SK-N-MC (cell line): Measurements from ENCODE around the gene EN2.
A peak's percentile ranks its signal among the peaks of the same experiment; 100 is the strongest.

Source experiments
- DNase-seq: peaks from one replicate; pipeline ENCODE4 v3.0.0-alpha.2; 2011; ENCODE audit warnings: low read depth, low spot score
- H3K27ac ChIP-seq: fragments of 200-600 bp; sonication (generic); 2 replicates; pipeline ENCODE4 v1.5.1; 2016; ENCODE audit warnings: mixed run types
- H3K36me3 ChIP-seq: fragments of 200-600 bp; sonication (generic); 2 replicates; pipeline ENCODE4 v1.6.1; 2017; ENCODE audit warnings: antibody characterized with exemption, low read length, mixed read lengths; ENCODE audit not compliant: insufficient read depth
- H3K4me3 ChIP-seq: fragments of 200-600 bp; sonication (generic); 2 replicates; pipeline ENCODE4 v1.5.1; 2016
- H3K9ac ChIP-seq: fragments of 200-600 bp; sonication (generic); 2 replicates; pipeline ENCODE4 v1.8.0; 2017; ENCODE audit warnings: mixed run types, mixed read lengths; ENCODE audit not compliant: insufficient read length
- H3K9me3 ChIP-seq: fragments of 200-600 bp; sonication (generic); 2 replicates; pipeline ENCODE4 v1.6.1; 2017; ENCODE audit warnings: low read depth, mild to moderate bottlenecking, antibody characterized with exemption, low read length, moderate library complexity, mixed read lengths
- EZH2 ChIP-seq: fragments of 200-600 bp; sonication (generic); IDR thresholded peaks from one replicate; pipeline ENCODE4 v1.6.1; 2017; ENCODE audit warnings: antibody characterized with exemption
- FOXP2 ChIP-seq: optimal IDR thresholded peaks from 2 replicates; pipeline ENCODE3; 2011; ENCODE audit warnings: mild to moderate bottlenecking, moderate library complexity; ENCODE audit not compliant: insufficient read depth; ENCODE audit errors: extremely low read length, control extremely low read depth
- POLR2AphosphoS5 ChIP-seq: IDR thresholded peaks from 2 replicates; pipeline ENCODE4 v1.6.1; 2012; ENCODE audit warnings: mild to moderate bottlenecking, low read depth, low read length, borderline replicate concordance

EN2 gene

DNA sequence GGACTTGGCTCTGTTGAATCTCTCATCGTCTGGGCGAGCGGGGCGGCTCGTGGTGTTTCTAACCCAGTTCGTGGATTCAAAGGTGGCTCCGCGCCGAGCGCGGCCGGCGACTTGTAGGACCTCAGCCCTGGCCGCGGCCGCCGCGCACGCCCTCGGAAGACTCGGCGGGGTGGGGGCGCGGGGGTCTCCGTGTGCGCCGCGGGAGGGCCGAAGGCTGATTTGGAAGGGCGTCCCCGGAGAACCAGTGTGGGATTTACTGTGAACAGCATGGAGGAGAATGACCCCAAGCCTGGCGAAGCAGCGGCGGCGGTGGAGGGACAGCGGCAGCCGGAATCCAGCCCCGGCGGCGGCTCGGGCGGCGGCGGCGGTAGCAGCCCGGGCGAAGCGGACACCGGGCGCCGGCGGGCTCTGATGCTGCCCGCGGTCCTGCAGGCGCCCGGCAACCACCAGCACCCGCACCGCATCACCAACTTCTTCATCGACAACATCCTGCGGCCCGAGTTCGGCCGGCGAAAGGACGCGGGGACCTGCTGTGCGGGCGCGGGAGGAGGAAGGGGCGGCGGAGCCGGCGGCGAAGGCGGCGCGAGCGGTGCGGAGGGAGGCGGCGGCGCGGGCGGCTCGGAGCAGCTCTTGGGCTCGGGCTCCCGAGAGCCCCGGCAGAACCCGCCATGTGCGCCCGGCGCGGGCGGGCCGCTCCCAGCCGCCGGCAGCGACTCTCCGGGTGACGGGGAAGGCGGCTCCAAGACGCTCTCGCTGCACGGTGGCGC is at the start of gene EN2:
Gene EN2 (plus strand): TSS at position 19 of the 767 bp plus-strand sequence. CDS start 249 bp downstream, at position 268.
- H3K4me3 ChIP-seq, result peak within 1 kb of the TSS; percentile 98
- H3K9me3 ChIP-seq, result no peaks in the 10 kb centered on the region
- TF ChIP-seq FOXP2, result no peak
- no peak for TF ChIP-seq POLR2AphosphoS5
- no peak for TF ChIP-seq EZH2
- no peak for DNase-seq
- H3K9ac ChIP-seq, result peak within 1 kb of the TSS; percentile 79
- H3K27ac ChIP-seq, result no peak within 1 kb of the TSS
- no peaks in the 10 kb centered on the region for H3K36me3 ChIP-seq

DNA sequence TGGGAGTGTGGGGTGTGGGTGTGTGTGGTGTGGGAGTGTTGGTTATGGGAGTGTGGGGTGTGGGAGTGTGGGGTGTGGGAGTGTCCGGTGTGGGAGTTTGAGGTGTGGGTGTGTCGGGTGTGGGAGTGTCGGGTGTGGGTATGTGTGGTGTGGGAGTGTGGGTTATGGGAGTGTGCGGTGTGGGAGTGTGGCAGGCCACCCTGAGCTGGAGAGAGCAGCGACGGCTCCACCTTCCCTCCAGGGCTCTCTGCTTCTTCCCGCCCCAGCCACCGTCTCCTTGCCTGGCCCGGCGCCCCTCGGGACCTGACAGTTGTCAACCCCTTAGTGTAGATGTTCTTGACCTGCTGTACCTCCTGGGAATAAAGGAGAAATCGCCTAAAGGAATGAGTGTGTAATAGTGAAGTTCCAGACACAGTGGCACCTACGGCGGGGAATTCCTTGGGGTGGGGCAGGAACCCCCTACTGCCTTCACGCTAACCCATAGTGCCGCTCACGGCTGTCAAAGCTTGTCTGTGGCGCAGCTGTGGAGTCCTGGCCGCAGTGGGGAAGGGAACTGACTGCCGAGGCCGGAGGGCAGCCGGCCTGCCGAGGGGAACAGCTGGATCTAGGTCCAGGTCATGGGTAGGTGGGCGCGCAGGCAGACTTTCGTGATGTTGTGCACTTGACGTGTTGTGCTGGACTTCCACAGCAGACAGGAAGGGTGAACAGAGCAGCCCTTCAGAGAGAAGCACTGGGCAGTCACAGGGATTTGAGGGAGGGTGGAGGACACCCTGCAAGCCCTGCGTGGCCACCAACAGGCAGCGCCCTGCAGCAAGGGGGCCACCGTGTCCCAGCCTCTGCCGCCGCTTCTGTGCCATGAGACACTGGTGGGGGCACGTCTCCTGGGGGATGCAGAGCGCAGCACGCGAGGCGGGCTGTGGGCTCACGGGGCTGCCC is 49.0 kb upstream of the EN2 start:
- no peak overlapping the region for H3K9ac ChIP-seq
- no peak for TF ChIP-seq POLR2AphosphoS5
- TF ChIP-seq FOXP2, result no peak
- no peak for TF ChIP-seq EZH2
- no peaks in the 10 kb centered on the region for H3K9me3 ChIP-seq
- H3K4me3 ChIP-seq, result peak overlapping the region; percentile 27
- H3K36me3 ChIP-seq, result no peaks in the 10 kb centered on the region
- DNase-seq, result peak; percentile 44
- H3K27ac ChIP-seq, result peak overlapping the region; percentile 61; the same call in 1 of the 2 replicates

DNA sequence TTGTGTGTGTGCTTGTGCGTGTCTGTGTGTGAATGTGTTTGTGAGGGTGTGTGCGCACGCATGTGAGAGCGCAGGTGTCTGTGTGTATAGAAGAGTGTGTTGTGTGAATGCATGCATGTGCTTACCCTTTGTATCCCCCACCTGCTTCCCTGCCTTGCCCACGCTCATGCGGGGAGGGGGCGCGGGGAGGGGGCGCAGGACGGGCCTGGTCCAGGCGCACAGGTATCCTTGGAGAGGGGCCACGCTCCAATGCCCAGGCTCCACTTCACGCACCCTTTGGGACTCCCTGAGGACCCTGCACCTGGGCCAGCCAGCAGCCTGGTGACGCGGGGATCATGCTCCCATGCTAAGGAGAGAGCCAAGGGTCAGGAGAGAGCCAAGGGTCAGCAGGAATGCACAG is 47.9 kb upstream of the EN2 start:
- Histone ChIP-seq H3K36me3 (no peaks in the 10 kb centered on the region), H3K4me3 (no peak overlapping the region), H3K9ac (no peak overlapping the region), H3K9me3 (no peaks in the 10 kb centered on the region), H3K27ac (no peak overlapping the region)
- no peak for DNase-seq
- no peak for TF ChIP-seq FOXP2
- no peak for TF ChIP-seq EZH2
- TF ChIP-seq POLR2AphosphoS5, result no peak

DNA sequence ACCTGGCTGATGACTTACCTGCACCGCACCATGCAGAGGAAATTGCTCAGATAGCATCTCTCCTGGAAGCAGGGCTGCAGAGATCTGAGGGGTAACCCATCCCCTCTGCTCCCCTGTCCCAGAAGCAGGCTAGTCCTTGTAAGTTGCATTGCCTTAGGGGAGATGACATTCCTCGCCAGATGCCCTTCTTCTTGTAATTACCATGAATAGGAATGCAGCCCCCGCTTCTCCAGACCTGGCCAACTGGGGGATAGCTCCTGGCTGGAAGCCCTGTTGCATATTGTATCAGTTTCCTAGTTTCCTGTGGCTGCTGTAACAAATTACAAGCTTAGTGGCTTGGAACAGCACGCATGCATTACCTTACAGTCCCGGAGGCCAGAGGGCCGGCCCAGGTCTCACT is 47.5 kb upstream of the EN2 start:
- Histone ChIP-seq H3K4me3 (no peak overlapping the region), H3K27ac (no peak overlapping the region), H3K9me3 (no peaks in the 10 kb centered on the region), H3K9ac (no peak overlapping the region), H3K36me3 (no peaks in the 10 kb centered on the region)
- TF ChIP-seq FOXP2 (no peak), POLR2AphosphoS5 (no peak), EZH2 (no peak)
- DNase-seq, result no peak

DNA sequence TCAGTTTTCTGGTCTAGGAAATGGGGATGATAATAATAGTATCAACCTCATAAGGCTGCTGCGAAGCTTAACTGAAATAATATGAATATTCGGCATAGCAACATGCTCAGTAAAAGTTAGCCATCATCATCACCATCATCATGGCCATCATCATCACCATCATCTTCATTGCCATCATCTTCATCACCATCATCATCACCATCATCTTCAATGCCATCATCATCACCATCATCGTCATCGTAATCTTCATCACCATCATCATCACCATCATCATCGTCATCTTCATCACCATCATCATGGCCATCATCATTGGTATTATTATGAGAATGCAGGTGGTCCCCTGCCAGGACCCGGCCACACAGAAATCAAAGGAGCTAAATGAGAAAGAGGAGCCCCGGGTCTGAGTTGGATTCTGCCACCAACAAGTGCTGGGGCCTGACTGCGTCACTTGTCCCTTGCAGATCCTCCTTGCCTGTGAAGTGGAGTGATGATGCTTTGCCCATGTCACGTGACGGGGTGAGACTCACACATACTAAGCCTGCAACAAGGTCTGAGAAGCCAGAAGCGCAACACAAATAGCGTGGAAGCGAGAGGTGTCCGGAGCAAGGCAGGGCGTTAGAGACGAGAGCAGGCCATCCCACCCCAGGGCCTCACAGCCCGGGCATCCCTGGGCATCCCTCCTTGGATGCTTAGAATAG is 46.1 kb upstream of the EN2 start:
- H3K9ac ChIP-seq, result no peak overlapping the region
- no peaks in the 10 kb centered on the region for H3K9me3 ChIP-seq
- H3K36me3 ChIP-seq, result no peaks in the 10 kb centered on the region
- TF ChIP-seq EZH2 (no peak), POLR2AphosphoS5 (no peak), FOXP2 (no peak)
- no peak for DNase-seq
- no peak overlapping the region for H3K4me3 ChIP-seq
- no peak overlapping the region for H3K27ac ChIP-seq

DNA sequence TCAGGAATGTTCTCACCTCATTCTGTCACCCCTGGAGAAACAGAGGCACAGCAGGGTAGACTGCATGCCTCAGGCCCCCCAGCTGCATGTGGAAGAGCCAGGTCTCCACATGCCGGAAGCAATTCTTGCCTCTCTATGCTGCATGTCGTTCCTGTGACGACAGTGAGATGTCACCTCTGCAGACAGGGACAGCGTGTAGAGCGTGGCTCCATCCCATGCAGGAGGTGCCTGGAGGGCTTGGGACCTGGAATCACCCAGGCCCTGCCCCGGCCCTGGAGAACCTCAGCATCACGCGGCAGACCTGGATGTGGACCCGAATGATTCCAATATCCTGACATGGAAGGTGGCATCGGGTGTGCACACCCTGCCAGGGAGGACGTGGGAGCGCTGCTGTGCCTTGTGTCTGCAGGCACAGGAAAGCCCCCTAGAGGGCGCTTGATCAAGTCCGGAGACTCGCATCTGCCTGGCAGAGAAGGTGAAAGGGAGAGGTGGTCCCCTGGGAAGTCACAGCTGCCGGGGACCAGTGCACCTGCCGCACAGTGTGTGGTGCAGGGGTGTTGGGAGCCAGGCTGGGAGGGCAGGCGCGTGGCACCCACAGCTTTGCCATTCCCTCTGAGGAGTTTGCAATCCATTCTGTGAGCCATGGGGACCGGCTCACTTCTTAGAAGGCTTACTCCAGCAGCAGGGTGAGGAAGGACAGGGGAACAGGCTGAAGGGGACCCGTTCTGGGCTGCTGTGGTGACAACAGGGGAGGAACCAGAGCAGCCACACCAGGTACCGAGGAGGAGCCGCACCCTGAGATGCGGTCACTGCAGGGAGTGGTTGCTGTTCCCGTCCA is 45.3 kb upstream of the EN2 start:
- peak; percentile 23 for TF ChIP-seq FOXP2
- TF ChIP-seq EZH2, result no peak
- no peak for DNase-seq
- H3K9me3 ChIP-seq, result no peaks in the 10 kb centered on the region

DNA sequence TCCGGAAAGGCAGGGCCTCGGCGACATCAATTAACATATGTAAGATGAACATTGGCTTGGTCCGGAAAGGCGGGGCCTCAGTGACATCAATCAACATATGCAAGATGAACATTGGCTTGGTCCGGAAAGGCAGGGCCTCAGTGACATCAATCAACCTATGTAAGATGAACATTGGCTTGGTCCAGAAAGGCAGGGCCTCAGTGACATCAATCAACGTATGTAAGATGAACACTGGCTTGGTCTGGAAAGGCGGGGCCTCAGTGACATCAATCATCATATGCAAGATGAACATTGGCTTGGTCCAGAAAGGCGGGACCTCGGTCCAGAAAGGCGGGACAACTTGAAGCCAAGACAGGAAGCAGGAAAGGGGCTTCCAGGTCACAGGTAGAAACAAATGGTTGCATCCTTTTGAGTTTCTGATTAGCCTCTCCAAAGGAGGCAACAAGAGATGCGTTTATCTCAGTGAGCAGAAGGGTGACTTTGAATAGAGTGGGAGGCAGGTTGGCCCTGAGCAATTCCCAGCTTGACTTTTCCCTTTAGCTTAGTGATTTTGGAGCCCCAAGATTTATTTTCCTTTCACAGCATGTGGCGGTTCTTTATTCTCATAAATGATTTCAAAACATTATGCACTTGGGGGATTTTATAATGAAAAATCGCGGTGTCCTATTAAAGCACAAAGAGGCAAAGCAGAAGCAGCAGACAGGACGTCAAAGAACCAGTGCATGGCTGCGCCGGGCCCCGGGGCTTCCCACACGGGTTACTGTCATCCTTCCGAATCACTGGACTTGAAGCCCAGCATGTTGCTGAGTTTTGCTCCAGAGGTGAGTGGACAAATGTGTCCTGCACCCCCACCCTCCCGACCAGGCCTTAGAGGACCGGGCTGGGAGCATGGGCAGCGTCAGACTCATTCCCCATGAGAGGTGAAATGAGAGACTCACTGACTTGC is 43.1 kb upstream of the EN2 start:
- TF ChIP-seq FOXP2 (no peak), POLR2AphosphoS5 (no peak), EZH2 (no peak)
- Histone ChIP-seq H3K36me3 (no peaks in the 10 kb centered on the region), H3K9me3 (no peaks in the 10 kb centered on the region), H3K27ac (peak overlapping the region; percentile 81), H3K9ac (peak overlapping the region; percentile 37), H3K4me3 (peak overlapping the region; percentile 49)
- no peak for DNase-seq

More for the DNA sequence above, 45.3 kb upstream of the EN2 start:
- Histone ChIP-seq H3K4me3 (no peak overlapping the region), H3K9ac (no peak overlapping the region), H3K27ac (no peak overlapping the region), H3K36me3 (no peaks in the 10 kb centered on the region)
